GM19324 (cell line): Measurements from ENCODE around the gene ITGB1BP1.
A peak's percentile ranks its signal among the peaks of the same experiment; 100 is the strongest.

ENCODE experiments used
- ATAC-seq: cut with Tn5 transposase; IDR thresholded peaks from one replicate; pipeline ENCODE4 v1.9.1; 2021; ENCODE audit warnings: mild to moderate bottlenecking, moderate library complexity; ENCODE audit not compliant: unreplicated experiment, low FRiP score

ITGB1BP1 gene

GRCh38 chr2:9380702-9381628, 42.4 kb downstream of the ITGB1BP1 start:
- no peak for ATAC-seq

- no peak for ATAC-seq
These were observed 44.0 kb downstream of the ITGB1BP1 start for GRCh38 chr2:9379391-9379755.

- ATAC-seq = no peak
These were observed 44.6 kb downstream of the ITGB1BP1 start for GRCh38 chr2:9378433-9379390.

GRCh38 chr2:9377461-9378097, 45.7 kb downstream of the ITGB1BP1 start:
- ATAC-seq = no peak

- ATAC-seq = no peak
These were observed 47.4 kb downstream of the ITGB1BP1 start for GRCh38 chr2:9375857-9376428.

- no peak for ATAC-seq
These were observed 49.1 kb downstream of the ITGB1BP1 start for GRCh38 chr2:9374071-9374730.

GRCh38 chr2:9373476-9373875, 49.9 kb downstream of the ITGB1BP1 start:
- ATAC-seq = no peak

- ATAC-seq = peak; percentile 52
These were observed 50.3 kb downstream of the ITGB1BP1 start for GRCh38 chr2:9373047-9373446.

- ATAC-seq = no peak
These were observed 52.6 kb downstream of the ITGB1BP1 start for GRCh38 chr2:9370746-9371145.

GRCh38 chr2:9366026-9366425, 57.3 kb downstream of the ITGB1BP1 start:
- ATAC-seq = no peak

- no peak for ATAC-seq
These were observed 57.8 kb downstream of the ITGB1BP1 start for GRCh38 chr2:9365498-9366019.

GRCh38 chr2:9364791-9365497, 58.4 kb downstream of the ITGB1BP1 start:
- no peak for ATAC-seq

- ATAC-seq = no peak
These were observed 59.0 kb downstream of the ITGB1BP1 start for GRCh38 chr2:9364373-9364772.

- no peak for ATAC-seq
These were observed 62.6 kb downstream of the ITGB1BP1 start for GRCh38 chr2:9360701-9361100.

- ATAC-seq = no peak
These were observed 63.2 kb downstream of the ITGB1BP1 start for GRCh38 chr2:9360110-9360509.

GRCh38 chr2:9359463-9359862, 63.9 kb downstream of the ITGB1BP1 start:
- ATAC-seq = no peak

- no peak for ATAC-seq
These were observed 64.5 kb downstream of the ITGB1BP1 start for GRCh38 chr2:9358846-9359245.

GRCh38 chr2:9356261-9356660, 67.1 kb downstream of the ITGB1BP1 start:
- no peak for ATAC-seq

- no peak for ATAC-seq
These were observed 67.6 kb downstream of the ITGB1BP1 start for GRCh38 chr2:9355716-9356115.
